Panc1 (cell line): Measurements from ENCODE around the gene AKT1. TPM values are rescaled to one million over a fixed set of nuclear protein-coding genes. Genes with fewer than 3 reads are reported as not detected.

Source experiments
- ATAC-seq: fragments of 200-7000 bp; cut with Tn5 transposase; 2 replicates; pipeline ENCODE4 v1.9.1; 2020; ENCODE audit warnings: mild to moderate bottlenecking, moderate library complexity
- BruUV-seq: library from RNA; stranded (reverse); fragments of 400-500 nt; replicated peaks from 2 replicates; lab custom pipeline; 2021; lab: Mats Ljungman, UMichigan
- CTCF ChIA-PET: fragments of 300-600 bp; sonication (Branson Sonifier 250); formaldehyde crosslinking; loops from one replicate; lab custom pipeline; 2022; ENCODE audit warnings: antibody characterized with exemption; lab: Charles Lee
- POLR2A ChIA-PET: fragments of 300-600 bp; sonication (Branson Sonifier 250); formaldehyde crosslinking; loops from one replicate; lab custom pipeline; 2022; ENCODE audit warnings: antibody characterized with exemption; lab: Charles Lee
- DNase-seq: peaks from one replicate; pipeline ENCODE4 v3.0.0-alpha.2; 2010; ENCODE audit warnings: low read depth, low spot score
- H3K27ac ChIP-seq: 2 replicates; pipeline ENCODE4 v1.5.1; 2011; ENCODE audit warnings: mild to moderate bottlenecking, low read length, inconsistent platforms
- H3K27me3 ChIP-seq: fragments of 200-500 bp; sonication (Bioruptor generic); 2 replicates; pipeline ENCODE4 v1.6.0; 2014; ENCODE audit warnings: low read length, inconsistent platforms; ENCODE audit not compliant: control insufficient read depth, insufficient read depth
- H3K36me3 ChIP-seq: fragments of 200-500 bp; sonication (Bioruptor generic); 2 replicates; pipeline ENCODE4 v1.5.1; 2014; ENCODE audit warnings: inconsistent platforms, mild to moderate bottlenecking, low read length, moderate library complexity; ENCODE audit not compliant: control insufficient read depth, insufficient read depth
- H3K4me1 ChIP-seq: 2 replicates; pipeline ENCODE4 v1.5.1; 2011; ENCODE audit warnings: inconsistent platforms, mild to moderate bottlenecking, low read length, moderate library complexity; ENCODE audit not compliant: control insufficient read depth, insufficient read depth
- H3K4me3 ChIP-seq, 2 experiments: 2 replicates each; pipeline ENCODE4 v1.5.1; 2011 to 2012; ENCODE audit warnings: low read depth in 2 of 2, low read length in 2 of 2, mild to moderate bottlenecking in 2 of 2, inconsistent platforms in 1 of 2, moderate library complexity in 1 of 2
- H3K9me3 ChIP-seq: fragments of 200-500 bp; sonication (Bioruptor generic); 2 replicates; pipeline ENCODE4 v1.5.1; 2014; ENCODE audit warnings: low read depth, mild to moderate bottlenecking, inconsistent platforms, low read length, moderate library complexity; ENCODE audit not compliant: control insufficient read depth, insufficient read depth
- CTCF ChIP-seq: fragments of 450-650 bp; IDR thresholded peaks from 2 replicates; pipeline ENCODE4 v1.5.1; 2017; ENCODE audit warnings: mild to moderate bottlenecking
- POLR2AphosphoS5 ChIP-seq: IDR thresholded peaks from 2 replicates; pipeline ENCODE4 v1.6.1; 2012; ENCODE audit warnings: mild to moderate bottlenecking, low read depth, low read length, moderate library complexity
- REST ChIP-seq, 2 experiments: IDR thresholded peaks; 2 replicates each; pipeline ENCODE4 v1.6.1; 2011 to 2012; ENCODE audit warnings: low read depth in 2 of 2, control low read depth in 1 of 2, low read length in 1 of 2, mild to moderate bottlenecking in 1 of 2, moderate library complexity in 1 of 2; ENCODE audit not compliant: insufficient read depth in 1 of 2
- SIN3A ChIP-seq: IDR thresholded peaks from 2 replicates; pipeline ENCODE4 v1.6.1; 2012; ENCODE audit warnings: low read depth, mild to moderate bottlenecking, low read length, moderate library complexity, borderline replicate concordance; ENCODE audit not compliant: insufficient read depth
- TCF7L2 ChIP-seq: IDR thresholded peaks from 2 replicates; pipeline ENCODE4 v1.6.1; 2011; ENCODE audit warnings: mild to moderate bottlenecking, low read depth, low read length, inconsistent platforms
- in situ Hi-C: cut with HindIII; loops from 2 replicates; pipeline ENCODE4 v1.10.0; 2016; ENCODE audit warnings: low sequenced_read_pairs, low pct_unique_long_range_greater_than_20kb
- intact Hi-C: fragments of 100-400 bp; cut with micrococcal nuclease; formaldehyde crosslinking; loops from one replicate; pipeline ENCODE4 v1.10.0; 2022; ENCODE audit not compliant: unreplicated experiment
- total RNA-seq: library from RNA; stranded (reverse); gene quantifications from one replicate; pipeline ENCODE4 v1.2.1, GENCODE V29; 2021; ENCODE audit not compliant: unreplicated experiment

Gene AKT1
- total RNA-seq, 1 experiment from 2014 or later, result 175 TPM

DNA sequence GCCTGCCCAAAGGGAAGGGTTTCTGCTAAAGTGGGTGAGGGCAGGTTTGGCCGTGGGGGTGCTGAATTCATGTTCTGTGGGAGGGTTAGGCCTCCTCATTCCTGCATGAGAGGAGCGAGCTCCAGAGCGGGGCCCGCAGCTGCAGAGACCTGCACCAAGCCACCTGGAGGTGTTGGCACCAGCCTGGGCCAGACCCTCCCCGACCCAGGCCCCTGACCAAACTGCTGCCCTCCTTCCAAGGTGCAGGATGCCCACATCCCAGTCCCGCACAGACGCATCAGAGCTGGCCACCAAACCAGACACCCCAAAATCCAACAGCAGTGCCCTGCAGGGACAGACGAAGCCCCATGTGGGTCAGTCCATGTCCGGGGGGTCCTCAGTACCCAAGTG is 61.0 kb downstream of the AKT1 start:
- Histone ChIP-seq H3K9me3 (no peaks in the 10 kb centered on the region), H3K27me3 (no peaks in the 10 kb centered on the region), H3K36me3 (no peaks in the 10 kb centered on the region), H3K4me1 (no peaks in the 10 kb centered on the region), H3K27ac (no peak overlapping the region), H3K4me3 (no peak overlapping the region)
- TF ChIP-seq CTCF (no peak), POLR2AphosphoS5 (no peak), TCF7L2 (no peak), SIN3A (no peak), REST (IDR thresholded peaks at IDR 0.05; ENCODE audit: insufficient read depth in 1 of 2, low read depth in 2 of 2, low read length in 1 of 2) (no peak)
- ChIA-PET CTCF (no interaction called here), POLR2A (no interaction called here)
- in situ Hi-C loops (no loop called here), intact Hi-C loops (no loop called here)
- DNase-seq (no peak), ATAC-seq (no peak)
- no TSS peak for BruUV-seq

DNA sequence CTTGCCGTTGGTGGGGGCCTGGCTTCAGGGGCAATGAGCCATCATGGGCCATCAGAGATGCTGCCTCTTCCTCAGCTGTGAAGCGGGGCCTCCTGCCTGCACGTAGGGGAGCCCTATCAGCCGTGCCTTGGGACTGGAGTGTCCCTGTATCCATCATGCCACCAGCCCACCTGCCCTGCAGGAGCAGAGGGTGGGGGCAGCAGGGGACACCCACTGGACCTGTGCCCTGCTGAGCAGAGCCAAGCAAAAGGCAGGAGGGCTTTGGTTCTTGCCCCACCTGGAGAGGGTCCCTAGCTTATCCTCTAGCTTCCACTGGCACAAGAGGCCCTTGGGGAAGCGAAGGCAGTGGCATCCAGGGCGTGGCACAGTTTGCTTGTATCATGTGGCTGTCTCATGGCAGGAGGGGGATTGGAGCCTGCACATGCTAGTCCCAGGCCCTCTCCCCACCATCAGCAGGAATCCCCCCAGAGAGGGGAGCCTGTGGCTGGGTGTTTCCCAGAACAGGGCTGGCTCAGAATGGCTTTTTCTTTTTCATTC is 61.4 kb downstream of the AKT1 start:
- DNase-seq (no peak), ATAC-seq (no peak)
- intact Hi-C loops, result no loop called here
- ChIA-PET CTCF (no interaction called here), POLR2A (no interaction called here)
- Histone ChIP-seq H3K4me3 (no peak overlapping the region), H3K27me3 (no peaks in the 10 kb centered on the region), H3K36me3 (no peaks in the 10 kb centered on the region), H3K9me3 (no peaks in the 10 kb centered on the region), H3K27ac (no peak overlapping the region), H3K4me1 (no peaks in the 10 kb centered on the region)
- TF ChIP-seq REST (IDR thresholded peaks at IDR 0.05; ENCODE audit: insufficient read depth in 1 of 2, low read depth in 2 of 2, low read length in 1 of 2) (no peak), SIN3A (no peak), CTCF (no peak), POLR2AphosphoS5 (no peak), TCF7L2 (no peak)
- in situ Hi-C loops, result no loop called here
- BruUV-seq, result no TSS peak
